ENCODE data around the gene RGS16. TPM values are rescaled to one million over a fixed set of nuclear protein-coding genes. Genes with fewer than 3 reads are reported as not detected.
A peak's percentile ranks its signal among the peaks of the same experiment; 100 is the strongest.

RGS16 gene
- total and polyA plus RNA-seq, 4 experiments from 2014 or later, result 1.3 to 3.7 (median 2.1) TPM

- Histone ChIP-seq H3K4me3 (ENCODE audit: low read length in 2 of 2) (no peak overlapping the region), H3K4me1 (ENCODE audit: insufficient read depth, low read length) (peaks cover 41% of the 10 kb centered on the region), H3K9me3 (ENCODE audit: control insufficient read depth in 1 of 2, low read length in 2 of 2) (no peaks in the 10 kb centered on the region), H3K27ac (ENCODE audit: low read depth, low read length) (no peak overlapping the region), H3K36me3 (ENCODE audit: insufficient read depth, low read length) (peaks cover 3% of the 10 kb centered on the region), H3K27me3 (ENCODE audit: insufficient read depth, low read length) (no peaks in the 10 kb centered on the region)
- peaks cover 4 to 10% of the 10 kb centered on the region in 2 donors for H3K36me3 Mint-ChIP-seq
- CTCF ChIA-PET (ENCODE audit: partially characterized antibody), result interaction anchor here (0.6 to 16.0 kb wide), 8 partner anchors 12 to 514 kb away, joined by 3 to 707 read pairs (median 4); partner anchors contain the start of genes NPL and RNASEL
- POLR2A ChIA-PET (ENCODE audit: partially characterized antibody), result interaction anchor here (1.0 to 3.2 kb wide), 5 partner anchors 13 to 184 kb away, joined by 3 to 18 read pairs (median 9); partner anchors contain the start of gene RNASEL
- H3K4me3 Mint-ChIP-seq, result no peak overlapping the region
- H3K9me3 Mint-ChIP-seq, result no peaks in the 10 kb centered on the region
- intact Hi-C loops (cut with micrococcal nuclease), result loop anchor here (1.0 to 10.0 kb wide), 6 partner anchors 60 to 1033 kb away; partner anchors contain the start of genes ARPC5, GLUL and SMG7
- DNase-seq, result no peak
- H3K4me1 Mint-ChIP-seq, result peaks cover 0 to 18% (median 9%) of the 10 kb centered on the region in 4 donors
- no peak overlapping the region for H3K27ac Mint-ChIP-seq
- H3K27me3 Mint-ChIP-seq, result no peaks in the 10 kb centered on the region
These were observed 2.3 kb downstream of the RGS16 start for GRCh38 chr1:182601913-182602312.

- H3K9me3 ChIP-seq (ENCODE audit: control insufficient read depth in 1 of 2, low read length in 2 of 2), result no peaks in the 10 kb centered on the region
These were observed 2.8 kb downstream of the RGS16 start for GRCh38 chr1:182601416-182601786.

GRCh38 chr1:182600745-182601415 lies 3.3 kb downstream of the RGS16 start:
- Mint-ChIP-seq H3K27ac (no peak overlapping the region), H3K27me3 (no peaks in the 10 kb centered on the region), H3K9me3 (no peaks in the 10 kb centered on the region), H3K36me3 (peaks cover 4 to 10% of the 10 kb centered on the region in 2 donors), H3K4me3 (no peak overlapping the region), H3K4me1 (peaks cover 0 to 18% (median 9%) of the 10 kb centered on the region in 4 donors)
- Histone ChIP-seq H3K27ac (ENCODE audit: low read depth, low read length) (no peak overlapping the region), H3K36me3 (ENCODE audit: insufficient read depth, low read length) (peaks cover 3% of the 10 kb centered on the region), H3K4me3 (ENCODE audit: low read length in 2 of 2) (no peak overlapping the region), H3K4me1 (ENCODE audit: insufficient read depth, low read length) (peaks cover 41% of the 10 kb centered on the region), H3K27me3 (ENCODE audit: insufficient read depth, low read length) (no peaks in the 10 kb centered on the region), H3K9me3 (ENCODE audit: control insufficient read depth in 1 of 2, low read length in 2 of 2) (no peaks in the 10 kb centered on the region)
- POLR2A ChIA-PET (ENCODE audit: partially characterized antibody), result interaction anchor here (0.6 to 3.2 kb wide), 6 partner anchors 12 to 190 kb away, joined by 3 to 18 read pairs (median 6); partner anchors contain the start of gene RNASEL
- CTCF ChIA-PET (ENCODE audit: partially characterized antibody), result interaction anchor here (0.6 to 16.0 kb wide), 13 partner anchors 9 to 513 kb away, joined by 3 to 707 read pairs (median 3); partner anchors contain the start of genes NPL and RNASEL
- intact Hi-C loops (cut with micrococcal nuclease), result loop anchor here (1.0 to 10.0 kb wide), 6 partner anchors 61 to 1034 kb away; partner anchors contain the start of genes ARPC5, GLUL and SMG7
- DNase-seq, result no peak

More at GRCh38 chr1:182601416-182601786, 2.8 kb downstream of the RGS16 start:
- no peak overlapping the region for H3K4me3 ChIP-seq (ENCODE audit: low read length in 2 of 2)
- peaks cover 41% of the 10 kb centered on the region for H3K4me1 ChIP-seq (ENCODE audit: insufficient read depth, low read length)
- ChIA-PET CTCF (ENCODE audit: partially characterized antibody) (interaction anchor here (1.0 to 16.0 kb wide), 9 partner anchors 9 to 514 kb away, joined by 3 to 707 read pairs (median 5); partner anchors contain the start of genes NPL and RNASEL), POLR2A (ENCODE audit: partially characterized antibody) (interaction anchor here (1.0 to 3.2 kb wide), 5 partner anchors 13 to 184 kb away, joined by 3 to 18 read pairs (median 9); partner anchors contain the start of gene RNASEL)
- peak; percentile 64 to 77 (median 72) for DNase-seq
- H3K27ac ChIP-seq (ENCODE audit: low read depth, low read length), result no peak overlapping the region
- intact Hi-C loops (cut with micrococcal nuclease), result loop anchor here (1.0 to 10.0 kb wide), 6 partner anchors 61 to 1033 kb away; partner anchors contain the start of genes ARPC5, GLUL and SMG7
- Mint-ChIP-seq H3K27me3 (no peaks in the 10 kb centered on the region), H3K4me3 (no peak overlapping the region), H3K4me1 (peaks cover 0 to 18% (median 9%) of the 10 kb centered on the region in 4 donors), H3K27ac (no peak overlapping the region), H3K36me3 (peaks cover 4 to 10% of the 10 kb centered on the region in 2 donors), H3K9me3 (no peaks in the 10 kb centered on the region)
- H3K27me3 ChIP-seq (ENCODE audit: insufficient read depth, low read length), result no peaks in the 10 kb centered on the region
- peaks cover 3% of the 10 kb centered on the region for H3K36me3 ChIP-seq (ENCODE audit: insufficient read depth, low read length)

GRCh38 chr1:182600036-182600713 lies 4.0 kb downstream of the RGS16 start:
- Histone ChIP-seq H3K27me3 (ENCODE audit: insufficient read depth, low read length) (no peaks in the 10 kb centered on the region), H3K4me1 (ENCODE audit: insufficient read depth, low read length) (peaks cover 41% of the 10 kb centered on the region), H3K36me3 (ENCODE audit: insufficient read depth, low read length) (peaks cover 3% of the 10 kb centered on the region), H3K27ac (ENCODE audit: low read depth, low read length) (no peak overlapping the region), H3K9me3 (ENCODE audit: control insufficient read depth in 1 of 2, low read length in 2 of 2) (no peaks in the 10 kb centered on the region), H3K4me3 (ENCODE audit: low read length in 2 of 2) (no peak overlapping the region)
- POLR2A ChIA-PET (ENCODE audit: partially characterized antibody), result interaction anchor here (1.9 to 3.2 kb wide), 3 partner anchors 12 to 184 kb away, joined by 4 to 18 read pairs (median 15); partner anchors contain the start of gene RNASEL
- Mint-ChIP-seq H3K36me3 (peaks cover 4 to 10% of the 10 kb centered on the region in 2 donors), H3K9me3 (no peaks in the 10 kb centered on the region), H3K4me1 (peaks cover 0 to 20% (median 10%) of the 10 kb centered on the region in 4 donors), H3K4me3 (no peak overlapping the region), H3K27ac (peak overlapping the region in 1 of 7 donors; percentile 49), H3K27me3 (no peaks in the 10 kb centered on the region)
- CTCF ChIA-PET (ENCODE audit: partially characterized antibody), result interaction anchor here (0.7 to 16.0 kb wide), 9 partner anchors 8 to 512 kb away, joined by 3 to 707 read pairs (median 5); partner anchors contain the start of genes NPL and RNASEL
- intact Hi-C loops (cut with micrococcal nuclease), result loop anchor here (5.0 to 10.0 kb wide), 5 partner anchors 62 to 1035 kb away; partner anchors contain the start of genes ARPC5, GLUL and SMG7
- no peak for DNase-seq

- CTCF ChIA-PET (ENCODE audit: partially characterized antibody), result interaction anchor here (0.7 to 16.0 kb wide), 4 partner anchors 9 to 237 kb away, joined by 5 to 707 read pairs (median 31); partner anchors contain the start of genes NPL and RNASEL
- intact Hi-C loops (cut with micrococcal nuclease), result no loop called here
These were observed 4.8 kb downstream of the RGS16 start for GRCh38 chr1:182599339-182599738.

GRCh38 chr1:182598296-182598695 lies 5.9 kb downstream of the RGS16 start:
- Histone ChIP-seq H3K27me3 (ENCODE audit: insufficient read depth, low read length) (no peaks in the 10 kb centered on the region), H3K36me3 (ENCODE audit: insufficient read depth, low read length) (peaks cover 3% of the 10 kb centered on the region), H3K27ac (ENCODE audit: low read depth, low read length) (no peak overlapping the region), H3K4me1 (ENCODE audit: insufficient read depth, low read length) (peaks cover 25% of the 10 kb centered on the region), H3K9me3 (ENCODE audit: control insufficient read depth in 1 of 2, low read length in 2 of 2) (no peaks in the 10 kb centered on the region), H3K4me3 (ENCODE audit: low read length in 2 of 2) (no peak overlapping the region)
- POLR2A ChIA-PET (ENCODE audit: partially characterized antibody), result interaction anchor here (1.9 kb wide), 1 partner anchor 184 kb away, joined by 4 read pairs; no protein-coding TSS in a partner anchor
- Mint-ChIP-seq H3K4me3 (no peak overlapping the region), H3K27me3 (no peaks in the 10 kb centered on the region), H3K27ac (peak overlapping the region in 1 of 7 donors; percentile 25), H3K9me3 (no peaks in the 10 kb centered on the region), H3K36me3 (peaks cover 4 to 9% of the 10 kb centered on the region in 2 donors), H3K4me1 (peaks cover 0 to 6% (median 3%) of the 10 kb centered on the region in 4 donors)
- no peak for DNase-seq
- CTCF ChIA-PET (ENCODE audit: partially characterized antibody), result interaction anchor here (0.8 to 16.0 kb wide), 7 partner anchors 9 to 513 kb away, joined by 3 to 707 read pairs (median 5); partner anchors contain the start of genes NPL and RNASEL
- intact Hi-C loops (cut with micrococcal nuclease), result no loop called here

More at GRCh38 chr1:182599339-182599738, 4.8 kb downstream of the RGS16 start:
- Histone ChIP-seq H3K27ac (ENCODE audit: low read depth, low read length) (no peak overlapping the region), H3K36me3 (ENCODE audit: insufficient read depth, low read length) (peaks cover 3% of the 10 kb centered on the region), H3K4me3 (ENCODE audit: low read length in 2 of 2) (no peak overlapping the region), H3K9me3 (ENCODE audit: control insufficient read depth in 1 of 2, low read length in 2 of 2) (no peaks in the 10 kb centered on the region), H3K4me1 (ENCODE audit: insufficient read depth, low read length) (peaks cover 34% of the 10 kb centered on the region), H3K27me3 (ENCODE audit: insufficient read depth, low read length) (no peaks in the 10 kb centered on the region)
- no peak for DNase-seq
- Mint-ChIP-seq H3K27ac (peak overlapping the region in 1 of 7 donors; percentile 49), H3K27me3 (no peaks in the 10 kb centered on the region), H3K36me3 (peaks cover 4 to 10% of the 10 kb centered on the region in 2 donors), H3K9me3 (no peaks in the 10 kb centered on the region), H3K4me3 (no peak overlapping the region), H3K4me1 (peaks cover 0 to 15% (median 8%) of the 10 kb centered on the region in 4 donors)
- POLR2A ChIA-PET (ENCODE audit: partially characterized antibody), result interaction anchor here (1.9 to 3.2 kb wide), 2 partner anchors 11 to 183 kb away, joined by 4 to 18 read pairs; partner anchors contain the start of gene RNASEL

All from CD4-positive, alpha-beta memory T cell (primary cell).